SJCRH30 (cell line): ENCODE data around the gene MYO9A. TPM values are rescaled to one million over a fixed set of nuclear protein-coding genes. Genes with fewer than 3 reads are reported as not detected.
A peak's percentile ranks its signal among the peaks of the same experiment; 100 is the strongest.
"Not testable (repeated sequence)": the region's sequence is repeated elsewhere in the genome, so short reads cannot be mapped to it uniquely, and the experiment has no call there.

Source experiments
- DNase-seq, 2 experiments: peaks; one replicate each; pipeline ENCODE4 v3.0.0-alpha.2; 2015 to 2020
- H3K27ac ChIP-seq: fragments of 250-450 bp; sonication (Bioruptor Pico); 2 replicates; pipeline ENCODE4 v1.5.1; 2020; ENCODE audit warnings: mild to moderate bottlenecking, moderate library complexity
- H3K27me3 ChIP-seq: fragments of 250-450 bp; sonication (Bioruptor Pico); 2 replicates; pipeline ENCODE4 v1.5.1; 2020; ENCODE audit warnings: mild to moderate bottlenecking, moderate library complexity
- H3K36me3 ChIP-seq: fragments of 250-450 bp; sonication (Bioruptor Pico); 2 replicates; pipeline ENCODE4 v1.5.1; 2020; ENCODE audit warnings: mild to moderate bottlenecking, moderate library complexity
- H3K4me1 ChIP-seq: fragments of 250-450 bp; sonication (Bioruptor Pico); 2 replicates; pipeline ENCODE4 v1.5.1; 2020; ENCODE audit warnings: mild to moderate bottlenecking, moderate library complexity
- H3K4me3 ChIP-seq: fragments of 250-450 bp; sonication (Bioruptor Pico); 2 replicates; pipeline ENCODE4 v1.5.1; 2020; ENCODE audit warnings: mild to moderate bottlenecking, moderate library complexity
- H3K9me3 ChIP-seq: fragments of 250-450 bp; sonication (Bioruptor Pico); replicated peaks from 2 replicates; pipeline ENCODE4 v1.5.1; 2020; ENCODE audit warnings: mild to moderate bottlenecking, moderate library complexity
- total RNA-seq: library from RNA; depleted of rRNA; stranded (reverse); fragments of >200 nt; shearing (Covaris generic); gene quantifications from 2 replicates; pipeline ENCODE4 v1.2.3, GENCODE V29; 2014

Gene MYO9A
- total RNA-seq, 1 experiment from 2014 or later = 37.2 TPM

- H3K4me1 ChIP-seq = no peaks in the 10 kb centered on the region
- no peak for DNase-seq
- H3K36me3 ChIP-seq = peaks cover 9% of the 10 kb centered on the region
- no peaks in the 10 kb centered on the region for H3K27me3 ChIP-seq
- no peaks in the 10 kb centered on the region for H3K9me3 ChIP-seq
- H3K4me3 ChIP-seq = no peak overlapping the region
- no peak overlapping the region for H3K27ac ChIP-seq
Measured at GRCh38 chr15:72013703-72014102, 104.2 kb downstream of the MYO9A start.

DNA sequence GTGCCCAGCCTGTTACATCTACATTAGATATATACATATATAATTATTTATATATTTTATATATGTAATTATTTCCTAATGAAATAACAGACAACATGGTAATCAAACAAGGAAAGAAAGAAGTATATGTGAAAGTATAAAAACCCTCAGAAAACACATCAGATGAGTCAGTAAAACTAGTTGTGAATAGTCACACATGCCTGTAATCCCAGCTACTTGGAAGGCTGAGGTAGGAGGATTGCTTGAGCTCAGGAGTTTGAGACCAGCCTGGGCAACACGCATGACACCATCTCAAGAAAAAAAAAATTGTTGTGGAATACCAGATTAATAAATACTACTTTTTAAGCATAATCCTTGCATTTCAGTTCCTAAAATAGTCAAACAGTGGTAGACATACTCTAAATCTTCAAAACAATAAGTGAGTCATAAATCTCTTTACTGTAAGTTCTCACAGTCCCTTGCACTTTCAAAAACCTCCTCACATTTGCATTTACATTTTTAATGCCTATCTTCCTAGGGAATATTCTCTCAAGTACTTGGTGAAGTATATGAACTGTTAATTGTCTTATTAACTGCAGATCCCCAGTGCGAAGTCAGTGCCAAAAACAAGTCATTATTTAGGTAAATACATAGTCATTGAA, 106.5 kb downstream of the MYO9A start:
- Histone ChIP-seq H3K4me1 (no peaks in the 10 kb centered on the region), H3K27ac (no peak overlapping the region), H3K36me3 (peaks cover 4% of the 10 kb centered on the region; the same call in 1 of the 2 replicates)

DNA sequence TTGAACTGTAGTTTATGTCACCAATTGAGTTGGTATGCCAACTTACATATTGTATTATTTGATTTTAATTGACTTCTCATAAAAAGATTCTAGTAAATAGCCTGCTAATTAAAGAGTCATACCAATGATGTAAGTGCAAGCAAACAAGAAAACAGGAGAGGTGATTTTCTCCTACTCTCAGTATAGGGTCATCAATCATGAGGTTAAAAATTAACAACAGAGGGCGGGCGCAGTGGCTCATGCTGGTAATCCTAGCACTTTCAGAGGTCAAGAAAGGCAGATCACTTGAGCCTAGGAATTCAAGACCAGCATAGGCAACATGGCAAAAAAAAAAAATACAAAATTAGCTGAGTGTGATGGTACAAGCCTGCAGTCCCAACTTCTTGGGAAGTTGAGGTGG, 108.7 kb downstream of the MYO9A start:
- Histone ChIP-seq H3K4me3 (no peak overlapping the region), H3K27me3 (no peaks in the 10 kb centered on the region), H3K4me1 (no peaks in the 10 kb centered on the region), H3K9me3 (no peaks in the 10 kb centered on the region), H3K27ac (no peak overlapping the region), H3K36me3 (peaks cover 4% of the 10 kb centered on the region; the same call in 1 of the 2 replicates)
- no peak for DNase-seq

More for the DNA sequence above, 106.5 kb downstream of the MYO9A start:
- no peak for DNase-seq
- Histone ChIP-seq H3K4me3 (no peak overlapping the region), H3K9me3 (no peaks in the 10 kb centered on the region), H3K27me3 (no peaks in the 10 kb centered on the region)

GRCh38 chr15:72006382-72006781, 111.6 kb downstream of the MYO9A start:
- H3K36me3 ChIP-seq = peaks cover 13% of the 10 kb centered on the region; the same call in 1 of the 2 replicates
- DNase-seq = no peak
- H3K9me3 ChIP-seq = no peaks in the 10 kb centered on the region
- H3K4me3 ChIP-seq = no peak overlapping the region
- no peaks in the 10 kb centered on the region for H3K4me1 ChIP-seq
- no peaks in the 10 kb centered on the region for H3K27me3 ChIP-seq
- no peak overlapping the region for H3K27ac ChIP-seq

GRCh38 chr15:72005483-72005882, 112.5 kb downstream of the MYO9A start:
- Histone ChIP-seq H3K27ac (no peak overlapping the region), H3K4me3 (no peak overlapping the region), H3K9me3 (no peaks in the 10 kb centered on the region), H3K27me3 (no peaks in the 10 kb centered on the region), H3K4me1 (no peaks in the 10 kb centered on the region), H3K36me3 (peaks cover 13% of the 10 kb centered on the region; the same call in 1 of the 2 replicates)
- no peak for DNase-seq

GRCh38 chr15:71999807-72000206, 118.1 kb downstream of the MYO9A start:
- Histone ChIP-seq H3K4me3 (no peak overlapping the region), H3K4me1 (no peaks in the 10 kb centered on the region), H3K36me3 (peaks cover 17% of the 10 kb centered on the region), H3K27ac (no peak overlapping the region), H3K9me3 (no peaks in the 10 kb centered on the region), H3K27me3 (no peaks in the 10 kb centered on the region)
- DNase-seq = no peak

- not testable (repeated sequence) for H3K4me1 ChIP-seq, H3K27me3 ChIP-seq, H3K9me3 ChIP-seq, H3K27ac ChIP-seq, H3K4me3 ChIP-seq, DNase-seq
- peaks cover 24% of the 10 kb centered on the region for H3K36me3 ChIP-seq
Measured at GRCh38 chr15:71998717-71999116, 119.2 kb downstream of the MYO9A start.

GRCh38 chr15:71997691-71998090, 120.3 kb downstream of the MYO9A start:
- no peak overlapping the region for H3K4me3 ChIP-seq
- H3K36me3 ChIP-seq = peaks cover 22% of the 10 kb centered on the region
- no peaks in the 10 kb centered on the region for H3K4me1 ChIP-seq
- no peaks in the 10 kb centered on the region for H3K9me3 ChIP-seq
- no peak overlapping the region for H3K27ac ChIP-seq
- peak in 1 of 2 experiments; percentile 9 for DNase-seq
- no peaks in the 10 kb centered on the region for H3K27me3 ChIP-seq

- Histone ChIP-seq H3K36me3 (peaks cover 15% of the 10 kb centered on the region), H3K27ac (no peak overlapping the region), H3K9me3 (no peaks in the 10 kb centered on the region), H3K4me3 (no peak overlapping the region), H3K27me3 (no peaks in the 10 kb centered on the region), H3K4me1 (no peaks in the 10 kb centered on the region)
- no peak for DNase-seq
Measured at GRCh38 chr15:71975816-71976150, 142.2 kb downstream of the MYO9A start.

GRCh38 chr15:71974211-71974610, 143.7 kb downstream of the MYO9A start:
- H3K27me3 ChIP-seq = no peaks in the 10 kb centered on the region
- H3K36me3 ChIP-seq = peaks cover 15% of the 10 kb centered on the region
- no peaks in the 10 kb centered on the region for H3K4me1 ChIP-seq
- no peaks in the 10 kb centered on the region for H3K9me3 ChIP-seq
- H3K4me3 ChIP-seq = no peak overlapping the region
- no peak overlapping the region for H3K27ac ChIP-seq
- DNase-seq = no peak

DNA sequence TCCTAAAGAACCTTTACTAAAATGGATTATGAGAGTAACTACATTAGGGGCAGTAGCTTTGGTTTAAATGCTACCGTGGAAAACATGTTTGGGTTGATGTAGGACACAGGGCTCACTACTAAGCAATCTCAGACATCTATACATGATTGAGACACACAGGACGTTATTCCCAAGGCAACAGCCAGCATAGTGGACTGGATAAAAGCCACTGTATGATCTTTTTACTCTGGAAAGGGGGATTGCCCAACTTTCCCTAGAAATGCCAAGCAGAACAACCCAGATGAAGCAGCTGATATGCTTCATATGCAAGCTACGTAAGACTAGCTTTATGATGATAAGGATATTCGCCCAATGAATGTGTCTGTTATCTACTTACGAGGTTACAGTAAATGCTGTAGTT, 144.6 kb downstream of the MYO9A start:
- Histone ChIP-seq H3K27me3 (no peaks in the 10 kb centered on the region), H3K9me3 (no peaks in the 10 kb centered on the region), H3K36me3 (peaks cover 15% of the 10 kb centered on the region), H3K27ac (no peak overlapping the region), H3K4me3 (no peak overlapping the region), H3K4me1 (no peaks in the 10 kb centered on the region)
- no peak for DNase-seq

DNA sequence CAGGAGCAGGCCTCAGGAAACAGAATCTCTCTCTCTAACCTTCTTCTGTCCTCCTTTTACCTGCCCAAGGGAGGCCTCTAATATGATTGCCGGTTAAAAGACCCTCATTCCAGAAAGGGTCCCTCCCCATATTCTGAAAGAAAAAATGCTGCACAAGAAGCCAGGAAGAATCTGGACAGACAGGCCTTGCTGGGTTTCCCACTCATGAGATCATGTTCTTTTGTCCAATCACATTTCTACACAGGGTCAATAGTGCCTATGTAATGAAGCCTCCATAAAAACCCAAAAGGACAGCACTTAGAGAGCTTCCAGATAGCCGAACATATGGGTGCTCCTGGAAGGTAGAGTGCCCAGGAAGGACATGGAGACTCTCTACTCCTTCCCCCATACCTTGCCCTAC, 146.0 kb downstream of the MYO9A start:
- Histone ChIP-seq H3K9me3 (no peaks in the 10 kb centered on the region), H3K4me3 (no peak overlapping the region), H3K27me3 (no peaks in the 10 kb centered on the region), H3K27ac (no peak overlapping the region), H3K36me3 (peaks cover 19% of the 10 kb centered on the region), H3K4me1 (no peaks in the 10 kb centered on the region)
- no peak for DNase-seq

DNA sequence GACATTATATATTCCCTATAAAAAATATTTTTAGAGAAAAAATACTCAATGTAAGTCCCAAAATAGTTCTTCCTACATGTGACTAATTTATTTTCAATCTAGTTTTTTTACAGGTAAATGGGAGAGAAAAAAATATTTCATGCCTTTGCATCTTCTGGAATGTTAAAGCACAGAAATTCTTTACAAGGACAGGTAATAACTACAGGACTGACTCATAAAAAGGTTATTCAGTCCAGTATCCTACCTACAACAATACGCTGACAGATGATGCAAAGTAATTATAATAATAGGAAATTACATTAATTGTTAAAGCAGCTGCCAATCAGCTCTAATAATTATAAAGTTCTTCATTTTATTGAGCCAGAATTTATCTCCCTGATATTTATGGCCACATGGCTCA, 147.5 kb downstream of the MYO9A start:
- H3K4me3 ChIP-seq = no peak overlapping the region
- H3K9me3 ChIP-seq = no peaks in the 10 kb centered on the region
- no peaks in the 10 kb centered on the region for H3K4me1 ChIP-seq
- H3K27me3 ChIP-seq = no peaks in the 10 kb centered on the region
- peaks cover 7% of the 10 kb centered on the region; the same call in 1 of the 2 replicates for H3K36me3 ChIP-seq
- DNase-seq = no peak
- no peak overlapping the region for H3K27ac ChIP-seq

- H3K4me1 ChIP-seq = no peaks in the 10 kb centered on the region
- no peak for DNase-seq
- H3K4me3 ChIP-seq = no peak overlapping the region
- H3K27me3 ChIP-seq = no peaks in the 10 kb centered on the region
- no peaks in the 10 kb centered on the region for H3K9me3 ChIP-seq
- no peak overlapping the region for H3K27ac ChIP-seq
- H3K36me3 ChIP-seq = peaks cover 8% of the 10 kb centered on the region
Measured at GRCh38 chr15:71962537-71962936, 155.4 kb downstream of the MYO9A start.

DNA sequence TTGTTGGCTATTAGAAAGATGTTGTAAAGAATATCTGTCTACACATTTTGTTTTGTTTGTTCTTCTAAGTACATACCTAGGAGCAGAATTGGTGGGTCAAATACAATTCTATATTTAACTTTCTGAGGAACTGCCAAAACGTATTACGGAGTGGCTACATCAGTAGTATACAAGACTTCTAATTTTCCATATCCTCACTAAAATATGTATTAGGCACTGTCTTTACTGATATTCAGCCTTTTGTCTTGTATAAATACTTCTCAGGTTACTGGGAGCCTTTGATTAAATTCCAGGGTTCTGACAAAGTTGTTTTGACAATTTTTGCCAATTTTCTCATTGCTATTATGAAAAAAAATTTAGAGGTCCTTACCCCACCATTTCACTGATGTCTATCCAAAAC, 160.9 kb downstream of the MYO9A start:
- no peaks in the 10 kb centered on the region for H3K27me3 ChIP-seq
- DNase-seq = no peak
- no peaks in the 10 kb centered on the region for H3K9me3 ChIP-seq
- H3K36me3 ChIP-seq = peaks cover 5% of the 10 kb centered on the region
- H3K4me1 ChIP-seq = no peaks in the 10 kb centered on the region
- no peak overlapping the region for H3K4me3 ChIP-seq
- no peak overlapping the region for H3K27ac ChIP-seq

DNA sequence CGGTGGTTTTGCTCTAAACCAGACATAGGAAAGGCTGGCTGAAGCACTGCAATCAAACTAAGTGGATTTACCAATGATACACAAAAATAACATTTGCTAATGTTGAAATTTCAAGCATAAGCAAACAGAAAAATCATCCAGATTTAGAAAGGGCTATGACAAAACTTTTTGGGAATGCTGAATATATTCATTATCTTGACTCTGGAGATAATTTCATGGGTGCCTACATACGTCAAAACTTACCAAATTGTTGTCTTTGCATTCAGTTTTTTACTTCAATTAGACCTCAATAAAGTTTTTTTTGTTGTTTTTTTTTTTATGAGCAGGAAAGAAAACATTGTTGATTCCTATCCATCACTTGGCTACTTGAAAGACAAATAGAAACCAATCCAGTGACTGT, 166.8 kb downstream of the MYO9A start:
- no peak for DNase-seq
- Histone ChIP-seq H3K27ac (no peak overlapping the region), H3K4me3 (no peak overlapping the region)

More for the DNA sequence above, 166.8 kb downstream of the MYO9A start:
- Histone ChIP-seq H3K9me3 (no peaks in the 10 kb centered on the region; the same call in 1 of the 2 replicates), H3K36me3 (peaks cover 3% of the 10 kb centered on the region), H3K4me1 (no peaks in the 10 kb centered on the region), H3K27me3 (no peaks in the 10 kb centered on the region)
